Peyer's patch (tissue), 4 donors: ENCODE measurements around the gene SMARCD3.

Source experiments
- CTCF ChIP-seq, 6 experiments: fragments of 450-650 bp in 4 of 6; fragments of 200-600 bp in 2 of 6; sonication (generic) in 1 of 6; IDR thresholded peaks; one replicate each; pipeline ENCODE4 v1.5.1; 2017 to 2019; ENCODE audit warnings: antibody characterized with exemption in 6 of 6, mild to moderate bottlenecking in 3 of 6, moderate library complexity in 1 of 6
- POLR2A ChIP-seq, 2 donors: fragments of 450-650 bp; IDR thresholded peaks; one replicate each; pipeline ENCODE4 v1.5.1; 2017; ENCODE audit warnings: antibody characterized with exemption in 2 of 2, mild to moderate bottlenecking in 2 of 2, moderate library complexity in 2 of 2

- no peak for TF ChIP-seq CTCF (IDR thresholded peaks at IDR 0.05)
- no peak for TF ChIP-seq POLR2A (IDR thresholded peaks at IDR 0.05)
Measured at GRCh38 chr7:151269511-151269910, 21.0 kb upstream of the SMARCD3 start.
